ENCODE results near the gene BCL2L11.

Gene BCL2L11

DNA sequence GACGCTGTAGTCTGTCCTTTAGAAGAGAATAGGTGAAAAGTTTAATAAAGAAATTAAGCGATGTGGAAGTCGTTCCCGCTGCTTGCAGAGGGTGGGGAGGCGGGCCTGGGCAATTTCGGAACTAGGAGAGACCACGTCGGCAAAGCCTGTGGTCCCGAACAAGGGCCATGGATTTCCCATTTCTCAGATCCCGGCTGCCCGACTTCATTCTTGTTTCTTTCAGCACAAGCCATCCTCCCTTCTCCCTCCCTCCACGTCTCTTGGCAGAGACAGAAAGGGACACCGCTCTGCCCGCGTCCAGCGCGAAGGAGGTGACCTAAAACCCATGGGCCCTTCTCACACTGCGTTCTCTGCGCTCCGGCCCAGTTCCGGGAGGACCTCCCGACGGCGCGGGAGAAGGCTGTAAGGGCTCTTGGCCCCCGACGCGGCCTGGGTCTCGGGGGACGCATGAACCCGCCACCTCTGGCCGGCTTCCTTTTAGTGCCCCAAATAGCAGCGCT lies 2.2 kb upstream of the BCL2L11 start:
- no peak for DNase-seq

DNA sequence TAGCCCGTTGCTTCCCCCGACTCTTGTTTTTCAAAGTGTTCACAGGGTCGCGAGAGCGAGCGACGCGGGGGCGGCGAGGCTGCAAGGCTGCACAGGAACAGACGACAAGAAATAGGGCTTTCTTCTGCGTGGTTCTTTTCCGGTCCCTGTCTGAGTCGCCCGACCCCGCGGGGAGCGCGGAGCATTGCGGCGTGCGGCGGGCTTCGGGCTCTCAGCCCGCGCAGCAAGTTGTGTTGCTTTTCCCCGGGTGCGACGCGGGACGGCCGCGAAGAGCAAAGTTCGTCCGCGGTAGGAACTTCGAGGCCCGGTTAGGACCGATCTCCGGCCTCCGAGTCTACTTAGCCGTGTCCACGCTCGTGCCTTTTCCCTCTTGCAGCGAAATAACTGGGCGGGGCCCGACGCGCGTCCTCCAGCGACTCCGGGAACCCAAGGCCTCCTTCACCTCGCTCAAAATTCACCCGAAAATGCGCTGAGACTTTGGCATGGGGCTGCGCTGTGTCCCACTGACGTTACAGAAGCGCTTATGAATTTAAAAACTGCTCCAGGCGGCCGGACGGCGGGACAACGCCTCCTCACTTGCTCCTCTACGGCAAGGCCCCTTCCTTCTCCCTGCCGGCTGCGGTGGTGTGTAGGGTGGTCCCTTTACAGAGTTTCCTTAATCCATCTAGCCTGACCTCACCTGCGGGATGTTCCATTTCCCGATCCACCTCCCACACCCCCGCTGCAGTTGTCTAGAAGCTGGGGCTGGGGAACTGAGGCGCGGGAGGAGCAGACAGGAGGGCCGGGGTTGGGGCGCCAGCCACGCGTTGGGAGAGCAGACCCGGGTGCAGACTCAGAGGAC lies 1.5 kb upstream of the BCL2L11 start:
- no peak for DNase-seq

DNA sequence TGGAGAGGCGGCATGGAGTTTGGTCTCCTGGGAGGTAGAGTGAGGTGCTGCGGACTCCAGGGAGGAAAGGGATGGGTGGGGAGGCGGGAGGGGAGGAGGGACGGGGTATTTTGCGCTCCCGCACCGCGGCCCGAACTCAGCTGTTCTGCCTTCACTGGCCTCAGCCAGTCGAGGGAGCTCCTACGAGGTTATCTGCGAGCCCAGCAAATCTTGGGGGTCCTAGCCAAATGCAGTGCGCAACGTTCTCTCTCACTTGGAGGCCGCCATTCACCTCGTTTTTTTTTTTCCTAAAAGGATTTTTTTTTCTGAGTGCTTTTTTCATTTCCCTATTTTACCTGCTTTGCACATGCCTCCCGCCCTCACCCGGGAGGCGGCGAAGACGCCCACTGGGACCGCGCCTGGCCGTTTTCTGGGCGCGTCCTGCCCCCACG lies 877 bp upstream of the BCL2L11 start:
- DNase-seq: no peak

- no peak for DNase-seq
These were observed 514 bp downstream of the BCL2L11 start for GRCh38 chr2:111121028-111121827.

DNA sequence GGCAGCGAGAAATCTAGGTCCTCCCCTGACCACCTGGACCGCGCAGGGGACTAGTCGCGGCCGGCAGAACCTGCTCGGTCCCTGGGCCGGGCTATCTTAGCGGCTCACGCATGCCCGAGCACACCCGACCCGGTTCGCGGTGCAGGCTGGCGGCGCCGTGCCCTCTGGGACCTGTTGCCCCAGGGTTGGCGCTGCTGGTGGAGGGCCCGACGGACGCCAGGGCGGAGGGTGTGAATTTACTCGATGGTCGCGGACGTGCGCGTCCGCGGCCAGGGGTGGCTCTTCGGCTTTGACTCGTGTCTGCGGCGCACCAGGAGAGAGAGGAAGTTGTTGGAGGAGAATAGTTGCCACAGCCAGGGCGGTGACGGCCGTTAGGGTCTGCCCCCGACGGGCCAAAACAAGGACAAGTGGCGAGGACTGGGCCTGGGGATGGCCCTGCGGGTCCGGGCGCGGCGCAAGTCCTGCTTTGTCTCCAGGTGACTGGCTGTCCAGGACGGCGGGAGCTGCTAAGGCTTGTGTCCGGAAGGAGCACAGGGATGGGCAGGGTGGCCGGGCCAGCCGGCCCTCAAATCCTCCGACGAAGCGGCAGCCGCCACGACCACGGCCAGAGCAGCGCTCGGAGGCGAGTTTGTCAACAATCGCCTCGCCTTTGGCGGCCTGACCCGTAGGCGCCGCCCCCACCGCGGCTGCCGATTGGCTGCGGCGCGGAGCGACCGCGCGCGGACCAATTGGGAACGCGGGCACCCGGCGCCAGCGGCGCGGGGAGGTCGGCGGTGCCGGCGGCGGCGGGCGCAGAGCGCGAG lies 1.3 kb downstream of the BCL2L11 start:
- peak; percentile 90 for DNase-seq

GRCh38 chr2:111122631-111123421 lies 2.1 kb downstream of the BCL2L11 start:
- peak; percentile 72 for DNase-seq

DNA sequence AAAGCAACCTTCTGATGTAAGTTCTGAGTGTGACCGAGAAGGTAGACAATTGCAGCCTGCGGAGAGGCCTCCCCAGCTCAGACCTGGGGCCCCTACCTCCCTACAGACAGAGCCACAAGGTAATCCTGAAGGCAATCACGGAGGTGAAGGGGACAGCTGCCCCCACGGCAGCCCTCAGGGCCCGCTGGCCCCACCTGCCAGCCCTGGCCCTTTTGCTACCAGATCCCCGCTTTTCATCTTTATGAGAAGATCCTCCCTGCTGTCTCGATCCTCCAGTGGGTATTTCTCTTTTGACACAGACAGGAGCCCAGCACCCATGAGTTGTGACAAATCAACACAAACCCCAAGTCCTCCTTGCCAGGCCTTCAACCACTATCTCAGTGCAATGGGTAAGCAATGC lies 3.0 kb downstream of the BCL2L11 start:
- DNase-seq: no peak

DNA sequence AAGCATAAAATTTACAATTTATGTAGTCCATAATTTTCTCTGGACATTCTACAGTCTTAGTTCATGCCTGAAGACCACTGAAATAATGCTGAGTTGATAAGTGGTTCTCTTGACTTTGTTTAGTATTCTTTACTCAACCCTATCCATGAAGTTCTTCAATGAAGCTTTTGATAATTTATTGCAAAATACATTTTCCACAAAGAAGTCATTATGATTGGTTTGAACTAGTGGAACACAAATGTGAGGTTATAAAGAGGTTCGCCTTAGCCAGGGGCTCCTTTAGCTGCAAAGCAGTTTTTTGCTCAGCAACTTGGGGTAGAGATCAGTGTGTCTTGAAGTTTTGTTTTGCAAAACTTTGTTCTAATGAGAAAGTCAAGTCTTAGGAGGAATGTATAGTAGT lies 5.9 kb downstream of the BCL2L11 start:
- DNase-seq: no peak

- DNase-seq: no peak
These were observed 6.6 kb downstream of the BCL2L11 start for GRCh38 chr2:111127351-111127750.

DNA sequence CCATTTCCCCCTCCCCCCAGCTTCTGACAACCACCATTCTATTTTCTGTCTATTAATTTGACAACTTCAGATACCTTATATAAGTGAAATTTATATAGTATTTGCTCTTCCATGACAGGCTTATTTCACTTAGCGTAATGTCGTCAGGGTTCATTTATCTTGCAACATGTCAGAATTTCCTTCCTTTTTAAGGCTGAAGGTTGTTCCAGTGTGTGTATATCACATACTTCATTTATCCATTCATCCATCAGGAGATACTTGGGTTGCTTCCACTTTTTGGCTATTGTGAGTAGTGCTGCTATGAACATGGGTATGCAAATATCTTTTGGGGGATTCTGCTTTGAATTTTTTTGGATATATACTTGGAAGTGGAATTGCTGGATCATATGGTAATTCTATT lies 7.4 kb downstream of the BCL2L11 start:
- no peak for DNase-seq

DNA sequence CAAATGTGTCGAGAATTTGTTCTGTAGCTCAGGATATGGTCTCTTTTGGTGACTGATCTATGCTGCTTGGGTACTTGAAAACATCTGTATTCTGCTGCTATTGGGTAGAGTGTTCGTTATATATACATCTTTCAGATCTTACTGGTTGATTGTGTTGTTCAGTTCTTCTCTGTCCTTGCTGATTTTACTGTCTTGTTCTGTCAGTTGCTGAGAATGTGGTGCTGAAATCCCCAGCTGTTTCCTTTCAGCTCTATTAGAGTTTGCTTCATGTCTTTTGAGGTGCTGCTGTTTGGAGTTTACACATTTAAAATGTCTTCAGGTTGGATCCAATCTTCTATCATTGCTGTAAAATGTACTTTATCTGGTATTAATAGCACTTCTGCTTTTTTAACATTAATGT lies 12.9 kb downstream of the BCL2L11 start:
- DNase-seq: no peak

DNA sequence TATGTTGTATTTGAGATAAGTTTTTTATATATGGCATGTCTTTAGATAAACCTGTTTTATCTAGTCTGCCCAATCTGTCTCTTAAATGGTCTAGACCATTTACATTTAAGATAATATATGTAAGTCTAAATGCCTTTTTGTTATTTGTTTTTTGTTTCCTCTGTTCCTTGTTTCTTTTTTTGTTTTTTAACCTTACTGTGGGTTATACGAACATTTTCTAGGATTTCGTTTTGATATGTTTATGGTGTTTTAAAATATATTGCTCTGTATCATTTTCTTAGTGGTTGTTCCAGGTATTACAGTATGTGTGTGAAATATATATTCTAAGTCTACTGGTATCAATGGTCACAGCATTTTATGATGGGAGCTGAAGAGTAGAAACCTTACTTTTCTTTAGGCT lies 13.3 kb downstream of the BCL2L11 start:
- DNase-seq: no peak

GRCh38 chr2:111135237-111135909 lies 14.7 kb downstream of the BCL2L11 start:
- DNase-seq: no peak

GRCh38 chr2:111135910-111136297 lies 15.2 kb downstream of the BCL2L11 start:
- no peak for DNase-seq

DNA sequence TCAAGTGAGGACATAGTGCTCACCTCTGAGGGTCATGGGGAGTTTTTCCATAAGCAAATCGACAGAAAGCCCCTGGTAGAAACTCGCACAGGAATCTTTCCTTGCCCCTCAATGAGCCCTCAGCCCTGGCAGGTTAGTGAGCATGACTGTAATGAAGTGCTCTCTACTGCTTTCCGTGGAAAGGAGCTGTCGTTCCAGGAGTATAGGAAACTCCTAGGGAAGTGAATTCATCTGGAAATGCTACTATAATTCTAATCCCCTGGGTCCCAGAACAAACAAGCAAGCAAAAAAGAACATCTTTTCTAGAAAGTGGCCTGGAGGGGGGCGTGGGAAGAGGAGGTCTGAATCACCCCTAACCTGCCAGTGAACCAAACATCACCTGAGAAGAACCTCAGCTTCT lies 18.1 kb downstream of the BCL2L11 start:
- no peak for DNase-seq

DNA sequence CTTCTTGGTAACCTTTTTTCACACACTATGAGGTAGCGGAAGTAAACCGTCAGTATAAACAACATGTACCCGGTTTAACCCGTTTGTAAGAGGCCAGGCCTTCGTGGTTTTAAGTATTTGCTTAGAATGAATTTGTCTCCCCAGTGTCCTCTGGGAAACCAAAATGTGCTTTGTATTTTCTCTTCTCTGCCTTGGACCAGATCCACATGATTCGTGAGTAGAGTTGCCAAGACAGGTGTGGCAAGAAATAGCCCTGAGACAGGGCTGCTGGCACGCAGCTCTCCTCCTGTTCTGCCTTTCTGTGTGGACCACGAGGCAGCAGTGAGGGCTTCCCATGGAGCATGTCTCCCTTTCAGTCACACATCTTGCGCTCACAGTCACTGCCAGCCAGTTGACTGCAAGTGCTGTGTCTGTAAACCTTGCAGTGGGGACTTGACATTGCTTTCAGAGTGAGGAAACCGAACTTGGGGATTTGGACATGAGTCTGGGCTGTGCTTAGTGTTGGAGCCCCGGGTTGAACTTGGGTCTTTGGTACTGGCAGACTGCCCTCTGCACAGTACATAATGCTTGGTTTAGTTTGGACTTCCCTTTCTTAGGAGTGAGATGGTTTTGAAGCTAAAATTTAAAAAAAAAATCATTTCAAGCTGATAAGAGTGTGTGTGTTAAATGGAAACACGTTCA lies 19.1 kb downstream of the BCL2L11 start:
- DNase-seq: no peak

GRCh38 chr2:111140815-111141214 lies 20.1 kb downstream of the BCL2L11 start:
- DNase-seq: no peak

DNA sequence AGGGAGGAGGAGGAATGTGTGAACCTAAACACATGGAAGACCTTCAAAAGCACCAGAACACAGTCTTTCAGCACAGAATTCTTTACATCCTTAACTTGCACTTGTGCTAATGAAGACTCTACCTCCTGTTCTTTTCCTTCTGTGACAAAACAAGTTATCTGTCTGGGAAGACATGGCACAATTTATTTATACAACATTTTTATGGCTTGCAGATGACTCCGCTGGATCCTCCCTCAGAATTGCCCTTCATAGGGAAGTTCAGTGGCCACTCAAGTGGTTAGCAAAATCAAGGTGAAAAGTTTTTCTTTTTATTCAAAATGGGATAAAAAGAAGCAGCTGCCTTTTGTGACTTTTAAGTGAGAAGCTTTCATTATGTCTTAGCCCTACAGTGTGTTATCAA lies 21.4 kb downstream of the BCL2L11 start:
- DNase-seq: no peak

GRCh38 chr2:111143107-111143842 lies 22.6 kb downstream of the BCL2L11 start:
- no peak for DNase-seq

DNA sequence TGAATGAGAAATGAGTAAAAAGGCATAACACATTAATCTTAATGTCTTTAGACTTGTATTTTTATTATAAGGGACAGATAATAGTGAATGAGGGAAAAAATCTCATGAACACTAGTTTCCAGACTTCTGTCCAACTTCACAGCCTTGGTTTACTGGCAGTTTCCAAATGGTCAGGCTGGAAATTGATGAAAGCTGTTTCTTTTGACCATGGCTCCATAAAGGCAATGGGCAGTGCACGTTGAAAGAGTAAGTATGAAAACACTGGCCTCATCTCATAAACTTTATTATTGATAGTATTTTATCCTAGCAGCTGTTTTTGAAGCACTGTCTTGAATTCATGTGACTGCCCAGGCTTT lies 23.1 kb downstream of the BCL2L11 start:
- DNase-seq: no peak
